Subcutaneous preadipocyte (primary cell): Measurements from ENCODE around the gene LYPD6B. TPM values are rescaled to one million over a fixed set of nuclear protein-coding genes. Genes with fewer than 3 reads are reported as not detected.

Experiments used
- total RNA-seq: library from RNA; depleted of rRNA; stranded (reverse); fragments of >200 nt; gene quantifications from 2 replicates; pipeline ENCODE4 v1.2.3, GENCODE V29; 2012

Gene LYPD6B
- total RNA-seq: not detected in 2 replicates

GRCh38 chr2:149038442-149039212, at the start of gene LYPD6B:
TSS of gene LYPD6B (plus strand) at chr2:149038699. CDS start at chr2:149130949, 92,250 bp downstream.

Other genes starting within 250 kb of the LYPD6B start
- under 0.01 and 0.20 TPM in 2 replicates for gene KIF5C, start 163.5 kb upstream of the LYPD6B start, total RNA-seq